NCI-H774 (cell line): ENCODE results near the gene NUAK1.

Experiments used
- DNase-seq: peaks from one replicate; lab custom pipeline; 2025; lab: John Stamatoyannopoulos, UW

NUAK1 gene

DNA sequence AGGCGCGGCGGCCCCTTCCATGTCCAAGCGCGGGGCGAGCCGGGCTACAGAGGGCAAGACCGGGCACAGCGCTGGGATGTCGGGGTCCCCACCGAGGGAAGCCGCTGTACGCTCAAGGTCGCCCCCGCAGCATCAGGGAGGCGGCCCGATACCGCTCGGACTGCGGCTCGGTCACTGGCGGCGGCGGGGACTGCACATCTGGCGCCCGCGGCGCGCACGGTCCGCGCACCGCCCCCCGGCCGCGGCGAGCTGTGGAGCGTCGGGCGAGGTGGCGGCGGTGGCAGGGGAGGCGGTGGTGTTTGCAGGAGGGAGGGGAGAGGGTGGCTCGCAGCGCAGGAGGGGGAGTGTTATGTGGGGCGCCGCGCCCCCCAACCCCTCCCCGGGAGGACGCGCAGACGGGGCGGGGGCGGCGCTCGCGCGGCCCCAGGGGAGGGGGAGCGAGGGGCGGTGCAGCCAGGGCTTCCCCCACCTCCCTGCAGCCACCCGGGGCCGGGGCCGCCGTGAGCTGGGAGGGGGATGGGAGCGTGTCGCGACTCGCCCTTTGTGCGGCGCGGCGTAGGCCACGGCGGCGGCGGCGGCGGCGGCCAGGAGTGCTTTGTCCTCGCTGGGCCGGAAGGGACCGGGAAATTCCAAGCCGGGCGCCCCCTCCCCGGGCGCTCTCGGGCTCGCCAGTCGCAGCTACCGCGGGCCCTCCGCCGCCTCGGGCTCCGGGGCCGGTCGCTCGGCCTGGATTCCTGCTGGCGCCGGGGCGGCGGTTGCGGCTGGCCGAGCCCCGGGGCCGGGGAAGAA lies at the start of gene NUAK1:
TSS of gene NUAK1 (minus strand) at position 322 of the 789 bp plus-strand sequence. CDS start at position 21, 301 bp downstream.
- DNase-seq, result peak; percentile 66

DNA sequence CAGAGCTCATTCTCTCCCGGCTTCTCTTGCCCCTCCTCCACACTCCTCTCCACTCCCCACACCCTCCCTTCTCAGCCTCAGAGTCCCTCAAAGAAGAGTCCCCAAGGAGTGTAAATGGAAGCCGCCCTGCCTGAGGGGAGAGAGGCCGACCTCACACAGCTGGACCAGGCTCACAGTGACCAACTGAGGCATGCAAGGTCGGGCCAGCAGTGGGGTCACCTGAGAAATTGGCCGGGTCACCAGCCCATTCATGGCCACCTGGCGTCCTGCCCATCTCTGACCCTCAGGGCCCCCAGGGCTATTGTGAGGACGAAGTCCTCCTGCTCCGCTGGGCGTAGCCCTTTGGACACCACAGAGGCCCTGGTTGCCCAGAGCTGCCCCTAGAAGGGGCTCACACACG lies 49.5 kb upstream of the NUAK1 start:
- no peak for DNase-seq

DNA sequence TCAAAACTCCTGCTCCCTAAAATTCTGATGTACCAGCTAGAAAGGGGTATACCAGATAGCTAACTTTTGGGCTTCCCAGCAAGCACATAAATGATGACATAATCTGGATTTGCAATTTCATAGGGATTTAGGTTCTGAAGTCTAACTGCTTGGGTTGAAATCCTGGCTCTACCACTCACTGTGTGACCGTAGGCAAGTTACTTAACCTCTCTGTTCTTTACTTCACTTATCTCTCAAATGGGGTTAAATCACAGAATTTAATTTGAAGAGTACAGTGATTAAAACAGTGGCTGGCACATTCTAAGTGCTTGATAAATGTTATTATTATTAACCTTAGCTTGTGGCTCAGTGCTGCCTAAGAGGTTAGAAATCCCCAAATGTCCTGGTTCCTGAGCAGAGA lies 49.1 kb upstream of the NUAK1 start:
- no peak for DNase-seq

DNA sequence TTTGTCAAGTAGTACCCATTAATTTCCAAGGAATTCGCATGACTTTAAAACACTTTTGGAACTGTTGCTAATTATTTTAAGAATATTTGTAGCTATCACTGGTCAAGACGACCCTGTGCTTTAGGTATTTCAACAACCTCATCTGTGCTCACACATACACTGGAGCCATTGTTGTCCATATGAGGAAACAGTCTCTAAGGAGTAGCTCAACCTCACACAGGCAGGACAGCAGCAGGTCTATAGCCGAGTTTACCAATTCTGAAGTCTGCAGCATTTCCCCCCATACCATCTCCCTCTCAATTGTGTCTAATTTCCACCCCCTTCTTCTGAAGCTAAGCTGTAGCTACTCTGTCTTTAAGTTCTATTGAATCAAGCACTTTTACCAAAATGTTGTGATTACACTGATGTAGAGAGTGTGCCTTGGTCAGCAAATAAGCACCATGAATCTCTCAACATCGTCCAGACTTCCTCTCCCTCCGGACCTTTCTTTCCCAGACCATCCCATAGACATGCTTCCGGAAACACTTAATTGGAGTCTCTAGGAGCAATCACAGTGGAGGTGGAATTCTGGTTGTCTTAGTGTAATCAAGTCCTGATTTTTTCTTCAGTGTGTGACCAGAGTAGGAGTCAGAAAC lies 48.5 kb upstream of the NUAK1 start:
- DNase-seq, result no peak

DNA sequence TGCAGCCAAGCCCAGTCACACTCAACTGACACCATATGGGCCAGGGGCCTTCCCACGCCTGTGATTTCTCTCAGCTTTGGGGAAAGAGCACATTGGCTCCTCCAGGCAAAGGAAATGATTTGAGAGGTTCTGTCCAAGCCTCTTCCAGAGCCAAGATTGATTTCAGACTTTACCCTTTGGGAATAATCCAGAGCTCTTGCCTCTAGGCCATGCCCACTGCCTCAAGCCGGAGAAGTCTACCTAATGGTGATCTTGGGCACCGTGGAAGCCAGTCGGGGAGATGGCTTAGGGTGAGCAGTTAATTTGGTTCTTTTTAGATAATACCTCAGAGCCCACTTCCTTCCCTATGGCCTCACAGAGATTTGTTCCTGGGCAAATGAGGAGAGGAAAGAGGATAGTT lies 45.0 kb upstream of the NUAK1 start:
- DNase-seq, result no peak

DNA sequence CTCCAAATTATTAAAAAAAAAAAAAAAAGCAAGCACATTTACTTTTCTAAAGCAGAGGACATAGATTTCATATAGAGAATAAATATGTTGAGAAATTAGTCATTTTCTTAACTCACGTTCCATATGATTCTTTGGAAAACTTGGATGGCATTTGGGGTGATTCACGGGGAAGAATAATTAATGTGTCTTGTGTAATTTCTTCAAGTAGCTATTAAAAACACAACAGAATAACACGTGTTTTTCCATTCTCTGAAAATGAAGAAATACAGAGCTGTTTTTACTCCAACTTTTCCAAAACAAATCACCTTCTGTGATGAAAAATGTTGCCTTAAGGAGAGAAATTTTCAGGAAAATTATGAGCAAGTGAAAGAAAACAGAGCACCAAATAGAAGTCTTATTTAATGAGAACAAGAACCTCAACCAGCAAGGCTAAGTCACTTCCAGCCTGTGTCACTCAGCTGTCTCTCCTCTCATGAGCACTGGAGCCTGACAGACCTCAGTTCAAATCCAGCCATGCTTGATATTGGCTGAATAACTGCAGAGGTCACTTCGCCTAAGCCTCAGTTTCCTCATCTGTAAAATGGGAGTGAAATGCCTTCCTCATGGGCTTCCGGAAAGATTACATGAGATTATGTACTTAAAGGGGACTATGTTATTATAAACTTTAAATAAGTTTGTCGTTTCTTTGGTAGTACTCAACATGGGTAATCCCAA lies 42.8 kb upstream of the NUAK1 start:
- DNase-seq, result no peak

DNA sequence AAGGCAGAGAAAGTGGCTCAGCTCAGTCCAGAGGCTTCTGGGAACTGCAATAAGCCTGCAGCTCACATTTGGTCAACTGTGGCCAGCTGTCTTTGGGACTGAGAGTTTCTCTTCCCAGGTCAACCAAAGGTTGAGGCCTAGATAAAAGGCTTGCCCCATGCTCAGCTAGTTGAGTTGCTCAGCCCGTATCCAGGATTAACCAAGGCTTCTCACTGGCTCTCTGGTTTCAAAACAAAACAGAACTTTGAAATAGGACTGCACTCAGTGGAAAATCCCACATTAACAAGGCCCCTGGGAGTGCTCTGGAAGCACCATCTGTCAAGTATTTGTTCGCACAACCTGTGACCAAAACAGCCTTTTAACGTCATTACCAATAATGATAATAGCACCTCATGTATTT lies 40.3 kb upstream of the NUAK1 start:
- DNase-seq, result no peak

DNA sequence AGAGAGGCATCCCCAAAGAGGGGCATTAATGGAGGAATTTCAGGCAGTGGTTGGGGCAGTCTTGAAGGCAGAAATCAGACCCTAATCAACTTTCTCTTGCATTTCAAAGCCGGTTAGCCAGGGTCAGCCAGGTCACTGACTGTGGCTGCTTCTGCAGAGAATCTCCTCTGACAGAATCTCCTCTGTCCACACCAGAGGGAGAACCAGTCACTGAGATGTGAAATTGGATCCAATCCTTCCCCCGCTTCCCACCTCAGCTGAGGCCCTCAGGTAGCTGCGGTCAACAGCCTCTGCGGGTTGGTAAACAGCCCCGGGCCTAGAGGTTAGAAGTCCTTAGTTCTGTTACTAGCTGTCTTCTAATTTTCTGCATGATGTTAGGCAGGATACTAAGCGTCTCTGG lies 39.8 kb upstream of the NUAK1 start:
- DNase-seq, result no peak

DNA sequence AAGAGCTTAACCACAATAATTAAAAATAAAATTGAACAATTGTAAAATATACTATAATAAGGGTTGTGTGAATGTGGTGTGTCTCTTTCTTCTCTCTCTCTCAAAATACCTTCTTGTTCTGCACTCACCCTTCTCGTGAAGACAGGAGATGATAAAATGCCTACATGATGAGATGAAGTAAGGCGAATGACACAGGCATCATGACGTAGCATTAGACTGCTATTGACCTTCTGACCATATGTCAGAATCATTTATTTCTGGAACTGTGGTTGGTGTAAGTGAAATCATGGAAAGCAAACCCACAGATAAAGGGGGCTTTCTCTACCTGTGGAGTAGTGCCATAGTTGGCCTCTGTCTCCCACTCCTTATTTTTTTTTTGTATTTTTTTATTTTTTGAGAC lies 37.8 kb upstream of the NUAK1 start:
- DNase-seq, result no peak

DNA sequence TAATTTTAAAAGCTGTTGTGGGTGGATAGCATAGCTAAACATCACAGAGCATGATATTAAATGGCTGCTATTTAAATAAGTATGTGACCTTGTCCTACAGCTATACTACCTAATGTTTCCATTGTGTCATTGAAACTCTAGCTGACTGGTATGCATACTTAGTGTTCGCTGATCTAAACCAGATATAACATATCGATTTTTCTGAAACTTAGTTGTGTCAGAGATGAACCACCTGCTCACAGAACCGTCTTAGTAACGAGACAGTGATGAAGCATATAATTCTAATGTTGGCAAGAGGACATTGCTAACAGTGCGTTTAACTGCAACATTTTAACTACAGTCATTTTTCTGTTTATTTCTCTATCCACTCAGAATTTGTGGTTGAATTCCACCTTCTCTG lies 36.1 kb upstream of the NUAK1 start:
- no peak for DNase-seq

DNA sequence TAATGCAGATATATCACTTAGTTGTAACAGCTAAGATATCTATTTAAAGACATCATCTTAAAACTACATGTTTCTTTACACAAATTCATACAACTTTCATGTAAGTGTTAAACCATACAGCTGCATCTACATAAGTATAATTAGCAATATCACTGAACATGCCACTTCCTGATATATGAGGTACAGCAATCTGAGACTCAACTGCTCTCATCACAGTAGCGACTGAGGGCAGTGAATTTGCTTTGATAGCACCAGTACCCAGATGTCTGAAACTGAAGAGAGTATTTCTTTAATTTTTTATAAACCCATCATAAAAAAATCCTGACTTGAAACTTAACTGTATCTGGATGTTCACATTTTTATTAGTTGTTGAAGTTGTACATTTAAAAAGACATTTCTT lies 34.7 kb upstream of the NUAK1 start:
- no peak for DNase-seq

DNA sequence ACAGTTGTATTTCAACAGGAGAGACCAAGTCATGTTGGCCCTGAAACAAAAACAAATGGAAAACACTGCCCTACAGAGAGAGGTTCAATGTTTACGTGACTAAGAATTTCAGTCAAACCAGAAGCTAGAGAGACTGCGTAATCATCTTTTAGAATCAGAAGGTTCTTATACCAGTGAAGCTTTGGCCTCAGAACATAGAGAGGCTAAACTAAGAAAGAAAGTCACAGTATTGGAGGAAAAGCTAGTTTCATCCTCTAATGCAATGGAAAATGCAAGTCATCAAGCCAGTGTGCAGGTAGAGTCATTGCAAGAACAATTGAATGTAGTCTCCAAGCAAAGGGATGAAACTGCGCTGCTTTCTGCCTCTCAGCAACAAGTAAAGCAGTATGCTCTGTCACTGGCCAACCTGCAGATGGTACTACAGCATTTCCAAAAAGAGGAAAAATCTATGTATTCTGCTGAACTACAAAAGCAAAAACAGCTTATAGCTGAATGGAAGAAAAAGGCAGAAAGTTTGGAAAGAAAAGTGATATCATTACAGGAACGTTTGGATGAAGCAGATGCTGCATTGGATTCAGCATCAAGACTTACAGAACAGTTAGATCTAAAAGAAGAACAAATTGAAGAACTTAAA lies 32.5 kb upstream of the NUAK1 start:
- no peak for DNase-seq

DNA sequence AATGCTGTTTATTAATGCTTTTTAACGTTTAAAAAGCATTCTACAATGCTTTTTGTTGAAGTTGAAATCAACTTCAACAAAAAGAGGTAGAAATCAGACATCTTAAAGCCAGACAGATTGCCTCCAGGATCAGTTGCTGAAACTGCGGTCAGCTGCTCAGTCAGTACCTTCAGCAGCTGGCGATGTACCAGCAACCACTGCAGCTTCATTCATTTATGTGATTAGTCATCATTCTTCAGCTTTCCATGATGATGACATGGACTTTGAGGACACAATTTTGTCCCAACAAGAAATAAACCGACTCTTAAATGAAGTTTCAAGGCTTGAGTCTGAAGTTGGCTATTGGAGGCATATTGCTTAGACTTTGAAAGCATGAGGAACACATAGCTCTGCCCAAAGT lies 31.5 kb upstream of the NUAK1 start:
- DNase-seq, result no peak

DNA sequence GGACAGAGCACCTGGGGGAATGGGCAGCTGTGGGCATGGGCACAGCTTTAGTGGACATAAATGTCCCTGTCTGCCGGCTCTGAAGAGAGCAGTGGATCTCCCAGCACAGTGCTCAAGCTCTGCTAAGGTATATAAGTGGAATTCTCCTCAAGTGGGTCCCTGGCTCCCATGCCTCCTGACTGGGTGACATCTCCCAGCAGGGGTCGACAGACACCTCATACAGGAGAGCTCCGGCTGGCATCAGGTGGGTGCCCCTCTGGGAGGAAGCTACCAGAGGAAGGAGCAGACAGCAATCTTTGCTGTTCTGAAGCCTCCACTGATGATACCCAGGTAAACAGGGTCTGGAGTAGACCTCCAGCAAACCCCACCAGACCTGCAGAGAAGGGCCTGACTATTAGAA lies 25.0 kb upstream of the NUAK1 start:
- no peak for DNase-seq

DNA sequence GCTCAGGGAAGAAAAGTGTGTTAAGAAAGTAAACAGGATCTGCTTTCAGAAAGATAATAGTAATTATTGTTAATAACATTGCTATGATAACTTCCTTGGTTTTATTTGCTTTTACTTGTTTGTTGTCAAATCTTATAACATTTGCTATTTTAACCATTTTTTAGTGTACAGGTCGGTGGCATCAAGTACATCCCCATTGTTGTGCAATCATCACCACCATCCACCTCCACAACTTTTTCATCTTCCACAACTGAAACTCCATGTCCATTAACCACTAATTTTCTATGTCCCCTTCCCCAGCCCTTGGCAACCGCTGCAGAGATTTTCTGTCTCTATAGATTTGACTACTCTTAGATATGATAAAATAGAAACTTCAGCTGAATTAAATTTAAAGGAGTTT lies 22.7 kb upstream of the NUAK1 start:
- no peak for DNase-seq

DNA sequence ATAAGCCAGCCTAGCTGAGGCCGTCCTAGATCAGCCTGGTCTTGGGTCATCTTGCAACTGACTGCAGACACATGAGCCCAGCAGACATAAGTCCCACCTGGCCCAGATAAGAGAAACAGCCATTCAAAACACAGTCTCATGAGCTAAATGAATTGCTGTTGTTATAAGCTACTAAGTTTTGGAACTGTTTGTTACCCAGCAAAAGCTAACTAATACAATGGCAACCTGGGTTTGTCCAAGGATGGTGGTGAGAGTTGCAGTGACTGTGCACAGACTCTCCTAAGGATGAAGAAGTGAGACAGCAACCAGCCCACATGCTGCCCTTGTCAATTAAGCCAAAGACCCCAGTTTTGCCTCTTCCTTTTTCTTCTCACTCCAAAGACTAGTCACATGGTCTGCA lies 22.2 kb upstream of the NUAK1 start:
- DNase-seq, result no peak

DNA sequence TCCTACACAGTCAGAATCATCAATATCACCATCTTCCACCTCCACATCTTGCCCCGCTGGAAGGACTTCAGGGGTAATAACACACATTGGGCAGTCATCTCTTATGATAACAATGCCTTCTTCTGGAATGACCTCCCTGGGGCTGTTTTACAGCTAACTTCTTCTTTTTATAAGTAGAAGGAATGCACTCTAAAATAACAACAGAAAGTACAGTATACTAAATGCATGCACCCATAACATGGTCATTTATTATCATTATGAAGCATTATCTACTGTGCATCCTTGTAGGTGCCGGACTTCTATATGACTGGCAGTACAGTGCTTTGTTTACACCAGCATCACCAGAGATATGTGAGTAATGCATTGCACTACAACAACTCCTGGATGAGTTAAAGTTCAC lies 19.0 kb upstream of the NUAK1 start:
- no peak for DNase-seq

DNA sequence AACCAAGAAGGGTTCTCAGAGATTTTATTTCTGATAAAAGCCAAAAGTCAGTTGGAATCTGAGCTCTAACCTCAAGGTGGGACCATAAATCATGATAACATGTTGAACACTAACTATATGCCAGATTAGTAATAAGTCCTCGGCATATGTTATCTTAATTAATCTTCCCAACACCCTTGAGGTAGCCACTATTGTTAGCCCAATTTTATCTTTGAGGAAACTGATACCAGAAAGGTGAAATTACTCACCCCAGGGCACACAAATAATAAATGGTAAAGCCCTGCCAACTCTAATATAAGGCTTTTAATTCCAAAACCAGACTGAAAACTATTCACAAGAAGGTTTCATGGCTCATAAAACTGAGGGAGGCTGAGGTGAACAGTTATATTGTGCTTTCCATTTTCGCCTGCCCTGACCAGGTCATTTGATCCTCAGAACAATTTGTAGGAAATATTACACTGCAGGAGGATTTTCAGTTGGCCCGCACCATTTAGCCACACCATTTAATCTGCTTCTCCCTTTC lies 16.1 kb upstream of the NUAK1 start:
- no peak for DNase-seq

DNA sequence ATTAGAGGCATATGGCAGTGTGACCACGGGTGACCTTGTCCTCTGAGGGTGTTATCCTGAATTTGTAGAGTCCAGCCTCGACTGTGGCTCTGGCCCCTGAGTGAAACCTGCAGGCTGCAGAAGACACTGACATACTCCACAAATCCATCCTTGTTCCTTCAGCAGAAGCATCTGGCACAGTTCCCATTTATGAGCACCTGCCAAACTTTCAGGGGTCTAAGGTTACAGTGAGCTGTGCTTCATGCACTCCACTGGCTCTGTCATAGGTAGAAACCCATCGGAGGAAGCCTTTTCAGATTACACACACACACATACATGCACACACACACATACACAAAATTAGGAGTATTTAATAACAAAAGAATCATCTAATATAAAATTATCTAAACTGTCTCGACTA lies 13.6 kb upstream of the NUAK1 start:
- DNase-seq, result no peak

DNA sequence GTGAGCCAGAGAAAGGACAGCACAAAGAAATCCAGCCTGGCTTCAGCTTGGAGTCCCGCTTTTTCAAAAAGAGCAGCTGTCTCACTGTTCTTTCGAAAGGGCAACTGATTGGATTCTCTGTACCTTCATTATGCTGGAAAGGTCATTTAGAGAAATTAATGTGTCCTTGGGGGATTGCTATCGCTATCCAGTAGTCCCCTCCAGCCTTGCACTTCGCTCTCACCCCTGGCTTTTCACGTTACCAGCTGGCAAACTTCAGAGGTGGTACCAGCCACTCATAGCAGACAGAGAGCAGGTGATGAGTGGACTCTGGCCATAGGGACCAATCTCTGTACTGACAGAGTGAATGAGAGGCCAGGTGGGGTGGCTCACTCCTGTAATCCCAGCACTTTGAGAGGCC lies 11.8 kb upstream of the NUAK1 start:
- DNase-seq, result peak; percentile 42

DNA sequence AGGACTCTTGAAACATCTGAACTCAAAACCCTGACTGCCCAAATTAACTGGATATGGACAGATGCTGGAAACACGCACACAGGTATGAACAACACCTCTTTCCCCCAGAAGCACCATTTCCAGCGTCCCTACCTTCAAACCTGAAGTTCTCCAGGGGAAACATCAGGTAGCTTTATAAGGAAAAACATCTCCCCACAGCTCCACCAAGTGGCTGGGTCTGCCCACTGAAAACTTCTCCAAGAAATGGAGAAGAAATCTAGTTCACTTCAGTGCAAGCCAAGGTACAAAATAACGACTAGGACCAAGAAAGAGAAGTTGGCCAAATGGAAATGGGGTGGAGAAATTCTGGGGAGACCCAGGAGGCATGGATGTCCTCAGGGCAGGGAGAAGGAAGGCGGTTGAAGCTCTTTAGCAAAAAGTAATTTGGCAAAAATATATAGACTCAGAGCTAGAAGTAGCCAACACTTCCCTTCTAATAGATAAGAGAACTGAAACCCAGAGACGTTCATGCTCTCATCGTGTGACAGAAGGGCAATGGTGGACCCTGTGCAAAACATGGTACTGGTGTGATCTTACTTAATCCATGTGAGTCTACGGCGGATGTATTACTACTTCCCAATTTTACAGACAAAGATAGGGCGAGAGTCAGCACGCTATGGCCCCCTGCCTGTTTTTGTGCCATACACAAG lies 10.5 kb upstream of the NUAK1 start:
- no peak for DNase-seq

DNA sequence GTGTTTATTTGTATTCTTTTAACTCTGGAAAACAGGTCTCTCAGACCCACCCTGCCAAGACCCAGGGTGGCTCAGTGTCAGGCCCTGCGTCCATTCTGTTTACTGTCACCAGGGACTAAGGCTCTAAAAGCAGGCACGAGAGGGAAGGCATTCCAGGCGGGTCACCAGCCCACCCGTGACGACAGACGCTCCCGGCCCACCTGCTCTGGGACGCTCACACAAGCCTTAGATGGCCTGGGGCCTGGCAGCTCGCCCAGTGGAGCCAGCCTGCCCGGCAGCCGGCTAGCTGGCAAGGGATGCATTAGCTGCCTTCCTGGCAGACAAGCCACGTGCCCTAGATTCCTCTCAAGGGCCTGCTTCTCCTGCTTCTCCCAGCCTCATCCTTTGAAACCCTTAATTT lies 9.2 kb upstream of the NUAK1 start:
- no peak for DNase-seq
